Left ventricle myocardium inferior (tissue), 1 donor: Measurements from ENCODE around the gene MUC4. TPM values are rescaled to one million over a fixed set of nuclear protein-coding genes. Genes with fewer than 3 reads are reported as not detected.
"Not testable (repeated sequence)": the region's sequence is repeated elsewhere in the genome, so short reads cannot be mapped to it uniquely, and the experiment has no call there.

ENCODE experiments used
- DNase-seq: peaks from one replicate; pipeline ENCODE4 v3.0.0-alpha.2; 2020
- H3K27ac ChIP-seq: fragments of 200-600 bp; replicated peaks from 2 replicates; pipeline ENCODE4 v1.8.0; 2021
- H3K27me3 ChIP-seq: fragments of 200-600 bp; 2 replicates; pipeline ENCODE4 v1.8.0; 2021; ENCODE audit warnings: low read depth
- H3K36me3 ChIP-seq: fragments of 200-600 bp; 2 replicates; pipeline ENCODE4 v1.8.0; 2021
- H3K4me1 ChIP-seq: fragments of 200-600 bp; 2 replicates; pipeline ENCODE4 v1.8.0; 2021
- H3K4me3 ChIP-seq: fragments of 200-600 bp; 2 replicates; pipeline ENCODE4 v1.8.0; 2021; ENCODE audit warnings: mild to moderate bottlenecking, moderate library complexity
- H3K9me3 ChIP-seq: fragments of 200-600 bp; replicated peaks from 2 replicates; pipeline ENCODE4 v1.8.0; 2021
- intact Hi-C: fragments of 100-400 bp; cut with micrococcal nuclease; formaldehyde crosslinking; loops from one replicate; pipeline ENCODE4 v1.11.0; 2022
- total RNA-seq: library from RNA; stranded (reverse); fragmentation: NEBNext Ultra II Directional; extraction: Animal tissue kit (Norgen Biotek cat#: 25700); gene quantifications from one replicate; pipeline ENCODE4 v1.2.1, GENCODE V29; 2021
- TF ChIP-seq, protein P1 (sequence below): fragments of 200-600 bp; IDR thresholded peaks from 2 replicates; pipeline ENCODE4 v1.8.0; 2021; ENCODE audit warnings: antibody characterized with exemption, mild to moderate bottlenecking, borderline replicate concordance
- donor health status: DM: no; HTN: yes; CAD: no; lungs with severe emphysema.

The MUC4 gene
- total RNA-seq, 1 donor from 2014 or later: 0.11 TPM

DNA sequence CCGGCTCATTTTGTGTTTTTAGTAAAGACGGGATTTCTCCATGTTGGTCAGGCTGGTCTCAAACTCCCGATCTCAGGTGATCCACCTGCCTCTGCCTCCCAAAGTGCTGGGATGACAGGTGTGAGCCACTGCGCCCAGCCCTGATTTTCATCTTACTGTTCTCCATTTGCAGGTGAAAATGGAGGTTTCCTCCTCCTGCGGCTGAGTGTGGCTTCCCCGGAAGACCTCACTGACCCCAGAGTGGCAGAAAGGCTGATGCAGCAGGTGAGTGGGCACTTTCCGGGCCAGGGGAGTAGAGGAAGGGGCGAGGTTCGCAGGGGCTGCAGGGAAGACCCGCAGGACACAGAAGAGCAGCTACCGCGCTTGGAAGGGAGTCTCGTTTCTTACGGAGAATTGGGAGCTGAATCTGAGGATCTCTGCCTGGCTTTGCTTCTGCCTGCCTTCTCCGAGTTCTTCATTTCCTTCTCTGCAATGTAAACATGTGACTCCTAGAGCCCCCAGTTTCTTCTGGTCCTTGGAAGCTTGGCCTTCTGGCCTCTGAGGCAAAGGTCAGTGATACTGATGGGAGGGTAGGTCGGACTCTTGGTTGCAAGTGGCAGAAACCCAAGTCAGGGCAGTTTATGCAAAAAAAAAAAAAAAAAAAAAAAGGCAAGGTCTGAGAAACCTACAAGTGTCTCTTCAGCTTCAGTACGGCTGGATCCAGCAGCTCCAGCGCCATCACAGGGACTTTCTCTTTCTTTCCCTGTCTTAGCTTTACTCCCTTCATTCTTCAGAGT lies 82.1 kb downstream of the MUC4 start:
- H3K27ac ChIP-seq: no peak overlapping the region
- TF ChIP-seq, protein P1, sequence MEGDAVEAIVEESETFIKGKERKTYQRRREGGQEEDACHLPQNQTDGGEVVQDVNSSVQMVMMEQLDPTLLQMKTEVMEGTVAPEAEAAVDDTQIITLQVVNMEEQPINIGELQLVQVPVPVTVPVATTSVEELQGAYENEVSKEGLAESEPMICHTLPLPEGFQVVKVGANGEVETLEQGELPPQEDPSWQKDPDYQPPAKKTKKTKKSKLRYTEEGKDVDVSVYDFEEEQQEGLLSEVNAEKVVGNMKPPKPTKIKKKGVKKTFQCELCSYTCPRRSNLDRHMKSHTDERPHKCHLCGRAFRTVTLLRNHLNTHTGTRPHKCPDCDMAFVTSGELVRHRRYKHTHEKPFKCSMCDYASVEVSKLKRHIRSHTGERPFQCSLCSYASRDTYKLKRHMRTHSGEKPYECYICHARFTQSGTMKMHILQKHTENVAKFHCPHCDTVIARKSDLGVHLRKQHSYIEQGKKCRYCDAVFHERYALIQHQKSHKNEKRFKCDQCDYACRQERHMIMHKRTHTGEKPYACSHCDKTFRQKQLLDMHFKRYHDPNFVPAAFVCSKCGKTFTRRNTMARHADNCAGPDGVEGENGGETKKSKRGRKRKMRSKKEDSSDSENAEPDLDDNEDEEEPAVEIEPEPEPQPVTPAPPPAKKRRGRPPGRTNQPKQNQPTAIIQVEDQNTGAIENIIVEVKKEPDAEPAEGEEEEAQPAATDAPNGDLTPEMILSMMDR: no peak
- peaks cover 54% of the 10 kb centered on the region for H3K36me3 ChIP-seq
- H3K9me3 ChIP-seq: no peaks in the 10 kb centered on the region
- H3K4me3 ChIP-seq: no peak overlapping the region
- peaks cover 18% of the 10 kb centered on the region for H3K27me3 ChIP-seq
- intact Hi-C loops: no loop called here
- H3K4me1 ChIP-seq: peaks cover 6% of the 10 kb centered on the region
- DNase-seq: no peak

DNA sequence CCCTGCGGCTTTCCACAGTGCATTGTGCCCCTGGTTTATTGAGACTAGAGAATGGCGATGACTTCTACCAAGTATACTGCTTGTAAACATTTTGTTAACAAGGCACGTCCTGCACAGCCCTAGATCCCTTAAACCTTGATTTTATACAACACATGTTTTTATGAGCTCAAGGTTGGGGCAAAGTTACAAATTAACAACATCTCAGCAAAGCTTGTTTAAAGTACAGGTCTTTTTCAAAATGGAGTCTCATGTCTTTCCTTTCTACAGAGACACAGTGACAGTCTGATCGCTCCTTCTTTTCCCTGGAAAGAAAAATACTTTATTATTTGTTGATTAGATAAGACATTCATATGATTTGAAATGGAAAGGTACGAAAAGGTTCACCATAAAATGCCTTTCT lies 82.9 kb downstream of the MUC4 start:
- H3K4me3 ChIP-seq, intact Hi-C loops, H3K27ac ChIP-seq, DNase-seq, H3K4me1 ChIP-seq, H3K9me3 ChIP-seq: not testable (repeated sequence)
- peaks cover 45% of the 10 kb centered on the region for H3K36me3 ChIP-seq
- peaks cover 18% of the 10 kb centered on the region for H3K27me3 ChIP-seq

DNA sequence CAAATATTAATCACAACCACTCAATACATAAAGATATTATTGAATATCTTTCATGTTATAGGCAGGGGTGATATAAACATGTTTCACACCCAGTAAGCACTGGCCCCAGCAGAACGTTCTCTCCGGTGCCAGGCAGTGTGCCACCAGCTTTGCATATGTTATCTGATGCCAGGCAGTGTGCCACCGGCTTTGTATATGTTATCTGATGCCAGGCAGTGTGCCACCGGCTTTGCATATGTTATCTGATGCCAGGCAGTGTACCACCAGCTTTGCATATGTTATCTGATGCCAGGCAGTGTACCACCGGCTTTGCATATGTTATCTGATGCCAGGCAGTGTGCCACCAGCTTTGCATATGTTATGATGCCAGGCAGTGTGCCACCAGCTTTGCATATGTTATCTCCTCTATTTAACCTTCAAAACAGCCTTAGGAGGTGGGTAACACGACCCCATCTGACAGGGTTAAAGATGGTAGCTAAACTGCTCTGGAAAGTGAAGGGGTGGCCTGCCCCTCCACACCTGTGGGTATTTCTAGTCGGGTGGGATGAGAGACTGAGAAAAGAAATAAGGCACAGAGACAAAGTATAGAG lies 84.0 kb downstream of the MUC4 start:
- Histone ChIP-seq H3K4me1 (peaks cover 2% of the 10 kb centered on the region), H3K9me3 (no peaks in the 10 kb centered on the region), H3K27me3 (peaks cover 18% of the 10 kb centered on the region), H3K27ac (no peak overlapping the region), H3K36me3 (peaks cover 34% of the 10 kb centered on the region), H3K4me3 (no peak overlapping the region)
- TF ChIP-seq, protein P1: no peak
- DNase-seq: no peak
- intact Hi-C loops: no loop called here

DNA sequence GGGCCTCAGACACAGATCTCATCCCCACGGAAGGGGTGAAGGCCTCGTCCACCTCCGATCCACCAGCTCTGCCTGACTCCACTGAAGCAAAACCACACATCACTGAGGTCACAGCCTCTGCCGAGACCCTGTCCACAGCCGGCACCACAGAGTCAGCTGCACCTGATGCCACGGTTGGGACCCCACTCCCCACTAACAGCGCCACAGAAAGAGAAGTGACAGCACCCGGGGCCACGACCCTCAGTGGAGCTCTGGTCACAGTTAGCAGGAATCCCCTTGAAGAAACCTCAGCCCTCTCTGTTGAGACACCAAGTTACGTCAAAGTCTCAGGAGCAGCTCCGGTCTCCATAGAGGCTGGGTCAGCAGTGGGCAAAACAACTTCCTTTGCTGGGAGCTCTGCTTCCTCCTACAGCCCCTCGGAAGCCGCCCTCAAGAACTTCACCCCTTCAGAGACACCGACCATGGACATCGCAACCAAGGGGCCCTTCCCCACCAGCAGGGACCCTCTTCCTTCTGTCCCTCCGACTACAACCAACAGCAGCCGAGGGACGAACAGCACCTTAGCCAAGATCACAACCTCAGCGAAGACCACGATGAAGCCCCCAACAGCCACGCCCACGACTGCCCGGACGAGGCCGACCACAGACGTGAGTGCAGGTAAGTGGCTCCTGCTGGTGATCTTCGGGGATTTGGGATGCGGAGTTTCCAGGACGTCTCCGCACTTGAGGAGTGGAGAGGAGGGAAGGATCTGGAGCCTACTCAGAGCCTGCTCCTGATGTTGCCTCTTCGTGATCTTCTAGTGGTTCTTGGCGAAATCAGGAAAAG lies 85.6 kb downstream of the MUC4 start:
- intact Hi-C loops, H3K27ac ChIP-seq, DNase-seq: not testable (repeated sequence)

DNA sequence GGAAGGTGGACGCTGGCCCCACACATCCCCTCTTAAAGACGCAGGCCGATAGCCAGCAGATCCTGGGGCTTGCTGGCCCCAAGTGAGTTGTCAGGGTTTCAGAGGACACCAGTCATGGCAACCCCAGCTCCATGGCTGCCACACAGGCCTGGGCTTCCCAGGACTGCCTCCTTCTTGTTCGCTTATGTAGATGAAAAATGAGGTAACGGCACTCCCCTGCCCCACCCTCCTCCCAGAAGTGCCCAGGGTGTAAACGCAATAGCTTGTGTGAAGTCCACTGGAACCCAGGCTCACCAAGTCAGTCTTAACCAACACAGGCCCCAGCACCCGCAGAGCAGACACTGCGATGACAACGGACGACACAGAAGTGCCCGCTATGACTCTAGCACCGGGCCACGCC lies 87.4 kb downstream of the MUC4 start:
- peaks cover 18% of the 10 kb centered on the region for H3K27me3 ChIP-seq

More for the DNA sequence above, 85.6 kb downstream of the MUC4 start:
- H3K9me3 ChIP-seq, H3K4me1 ChIP-seq, H3K4me3 ChIP-seq: not testable (repeated sequence)
- peaks cover 18% of the 10 kb centered on the region for H3K27me3 ChIP-seq
- peaks cover 18% of the 10 kb centered on the region for H3K36me3 ChIP-seq

DNA sequence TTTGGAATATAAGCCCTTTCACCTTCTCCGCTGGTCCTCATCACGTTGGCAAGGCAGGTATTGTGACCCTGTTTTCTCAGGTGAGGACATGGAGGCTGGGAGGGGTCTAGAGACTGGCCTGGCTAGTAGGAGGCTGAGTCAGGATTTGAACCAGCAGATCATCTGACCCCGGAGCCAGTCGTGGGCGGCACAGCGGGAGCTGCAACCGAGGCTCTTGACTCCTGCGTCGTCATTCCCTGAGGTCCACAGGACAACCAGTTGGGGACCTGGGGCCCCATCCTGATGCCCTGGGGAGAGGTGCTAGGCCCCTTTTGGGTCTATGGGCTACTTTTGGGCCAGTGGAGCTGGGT lies 88.8 kb downstream of the MUC4 start:
- H3K4me3 ChIP-seq, DNase-seq, intact Hi-C loops, H3K36me3 ChIP-seq, H3K4me1 ChIP-seq, H3K27ac ChIP-seq, H3K9me3 ChIP-seq: not testable (repeated sequence)
- peaks cover 16% of the 10 kb centered on the region for H3K27me3 ChIP-seq

More for the DNA sequence above, 87.4 kb downstream of the MUC4 start:
- H3K27ac ChIP-seq, H3K4me3 ChIP-seq, DNase-seq, H3K36me3 ChIP-seq, H3K9me3 ChIP-seq, H3K4me1 ChIP-seq, intact Hi-C loops: not testable (repeated sequence)

DNA sequence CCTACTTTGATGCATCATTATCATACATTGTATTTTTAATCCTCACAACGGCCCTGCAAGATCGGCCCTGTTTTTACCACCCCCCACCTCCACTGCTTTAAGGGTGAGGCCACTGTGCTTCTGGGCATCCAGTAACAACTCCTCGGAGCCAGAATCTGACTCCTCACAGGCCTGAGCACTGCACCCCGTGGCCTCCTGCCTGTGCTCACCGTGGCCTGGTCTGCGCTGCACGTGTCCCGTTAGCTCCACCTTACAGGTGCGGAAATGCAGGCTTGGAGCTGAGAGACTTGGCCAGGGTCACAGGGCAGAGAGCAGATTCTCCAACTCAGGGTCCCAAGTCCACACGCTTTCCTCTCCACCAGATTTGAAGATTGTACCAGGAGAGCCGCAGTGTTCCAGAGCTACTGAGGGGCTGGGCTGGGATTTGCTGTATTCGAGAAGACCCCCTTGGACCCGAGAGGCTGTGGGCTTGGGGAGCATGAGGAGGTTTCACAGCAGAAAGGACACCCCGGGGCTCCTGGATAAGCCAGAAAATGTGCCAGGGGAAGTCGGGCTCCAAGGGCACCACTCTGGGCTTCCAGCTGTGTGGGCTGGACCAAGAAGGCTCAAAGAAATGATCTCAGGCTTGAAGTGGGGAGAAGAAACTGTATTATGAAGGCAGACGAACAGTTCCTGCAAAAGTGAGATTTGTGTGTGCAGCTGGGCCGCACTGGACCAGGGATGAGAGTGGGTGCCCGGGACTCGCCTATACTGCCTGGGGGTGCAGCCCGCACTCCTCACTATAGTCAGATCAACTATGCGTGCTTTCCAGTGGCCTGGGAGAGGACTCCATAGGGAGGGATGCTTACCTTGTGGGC lies 89.4 kb downstream of the MUC4 start:
- H3K9me3 ChIP-seq, H3K36me3 ChIP-seq, H3K4me1 ChIP-seq, intact Hi-C loops, H3K4me3 ChIP-seq, H3K27ac ChIP-seq, DNase-seq: not testable (repeated sequence)
- H3K27me3 ChIP-seq: peaks cover 11% of the 10 kb centered on the region

DNA sequence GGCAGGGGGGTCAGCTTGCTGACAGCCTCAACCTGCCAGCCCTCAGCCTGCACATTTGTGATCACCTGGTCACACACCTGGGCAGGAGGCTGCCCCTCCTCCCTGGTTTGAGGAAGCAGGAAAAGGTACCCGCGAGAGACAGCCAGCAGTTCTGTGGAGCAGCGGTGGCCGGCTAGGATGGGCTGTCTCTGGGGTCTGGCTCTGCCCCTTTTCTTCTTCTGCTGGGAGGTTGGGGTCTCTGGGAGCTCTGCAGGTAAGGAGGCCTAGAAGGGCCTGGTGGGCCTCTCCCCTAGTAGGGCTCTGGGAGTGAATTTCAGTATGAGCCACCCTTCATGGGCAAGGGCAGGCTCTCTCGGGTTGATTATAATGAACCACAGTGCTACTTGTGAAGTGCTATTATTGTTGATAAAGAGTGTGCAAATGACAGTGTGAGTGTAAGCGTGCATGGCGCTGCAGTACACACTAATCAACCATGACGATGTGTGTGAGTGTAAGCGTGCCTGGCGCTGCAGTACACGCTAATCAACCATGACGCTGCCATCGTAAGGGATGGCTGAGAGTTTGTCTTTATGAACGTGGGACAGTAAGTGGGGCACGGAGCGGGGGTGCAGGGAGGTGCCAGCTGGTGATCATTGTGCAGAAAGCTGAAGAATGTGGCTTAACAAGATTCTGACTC lies 90.8 kb downstream of the MUC4 start, which contains the start of gene MUC20:
TSS of gene MUC20 (plus strand) at position 148 of the 676 bp plus-strand sequence. CDS start at position 178, 30 bp downstream.
- H3K4me3 ChIP-seq, DNase-seq, intact Hi-C loops, H3K4me1 ChIP-seq, H3K9me3 ChIP-seq, H3K27me3 ChIP-seq, H3K27ac ChIP-seq, H3K36me3 ChIP-seq: not testable (repeated sequence)

DNA sequence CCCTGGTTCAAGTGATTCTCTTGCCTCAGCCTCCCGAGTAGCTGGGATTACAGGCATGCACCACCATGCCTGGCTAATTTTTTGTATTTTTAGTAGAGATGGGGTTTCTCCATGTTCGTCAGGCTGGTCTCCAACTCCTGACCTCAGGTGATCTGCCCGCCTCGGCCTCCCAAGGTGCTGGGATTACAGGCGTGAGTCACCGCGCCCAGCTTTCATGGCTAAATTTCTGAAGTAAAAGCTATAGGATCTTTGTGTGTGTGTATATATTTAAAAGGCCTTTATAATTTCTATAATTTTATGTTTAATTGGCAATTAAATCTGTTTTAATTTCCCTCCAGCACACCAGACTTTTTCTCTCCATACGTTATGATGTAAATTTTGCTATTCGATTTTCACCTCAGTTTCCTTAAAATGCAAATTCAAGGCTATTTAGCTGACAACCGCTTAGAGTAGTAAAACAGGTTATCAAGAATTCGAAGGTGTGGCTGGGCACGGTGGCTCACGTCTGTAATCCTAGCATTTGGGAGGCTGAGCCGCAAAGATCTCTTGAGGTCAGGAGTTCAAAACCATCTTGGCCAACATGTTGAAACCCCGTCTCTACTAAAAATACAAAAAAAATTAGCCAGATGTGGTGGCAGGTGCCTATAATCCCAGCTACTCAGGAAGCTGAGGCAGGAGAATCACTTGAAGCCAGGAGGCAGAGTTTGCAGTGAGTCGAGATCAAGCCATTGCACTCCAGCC lies 92.0 kb downstream of the MUC4 start:
- DNase-seq, H3K4me3 ChIP-seq, H3K27ac ChIP-seq, H3K4me1 ChIP-seq, intact Hi-C loops, H3K9me3 ChIP-seq, H3K27me3 ChIP-seq: not testable (repeated sequence)
- H3K36me3 ChIP-seq: peaks cover 13% of the 10 kb centered on the region
